Peyer's patch (tissue), 4 donors: ENCODE results near the gene STYX. TPM values are rescaled to one million over a fixed set of nuclear protein-coding genes. Genes with fewer than 3 reads are reported as not detected.

ENCODE experiments used
- DNase-seq, 3 donors: peaks; one replicate each; pipeline ENCODE4 v3.0.0-alpha.2; 2017 to 2019
- H3K27ac ChIP-seq, 4 donors: fragments of 200-600 bp; sonication (generic); one replicate each; pipeline ENCODE4 v1.5.1; 2016 to 2019
- H3K27me3 ChIP-seq, 2 donors: fragments of 200-600 bp; sonication (generic); one replicate each; pipeline ENCODE4 v1.5.1; 2019
- H3K36me3 ChIP-seq, 3 donors: fragments of 200-600 bp; sonication (generic); one replicate each; pipeline ENCODE4 v1.5.1; 2016 to 2019
- H3K4me1 ChIP-seq, 4 donors: fragments of 200-600 bp; sonication (generic); one replicate each; pipeline ENCODE4 v1.5.1; 2016 to 2019
- H3K4me3 ChIP-seq, 4 donors: fragments of 200-600 bp; sonication (generic); 1 replicate in 3 of 4; 2 replicates in 1 of 4; pipeline ENCODE4 v1.5.1; 2016 to 2019; ENCODE audit warnings: mild to moderate bottlenecking in 1 of 4
- H3K9me3 ChIP-seq, 4 donors: fragments of 200-600 bp; sonication (generic); one replicate each; pipeline ENCODE4 v1.5.1; 2016 to 2019; ENCODE audit warnings: mild to moderate bottlenecking in 1 of 4
- CTCF ChIP-seq, 6 experiments: fragments of 450-650 bp in 4 of 6; fragments of 200-600 bp in 2 of 6; sonication (generic) in 1 of 6; IDR thresholded peaks; one replicate each; pipeline ENCODE4 v1.5.1; 2017 to 2019; ENCODE audit warnings: antibody characterized with exemption in 6 of 6, mild to moderate bottlenecking in 3 of 6, moderate library complexity in 1 of 6
- POLR2A ChIP-seq, 2 donors: fragments of 450-650 bp; IDR thresholded peaks; one replicate each; pipeline ENCODE4 v1.5.1; 2017; ENCODE audit warnings: antibody characterized with exemption in 2 of 2, mild to moderate bottlenecking in 2 of 2, moderate library complexity in 2 of 2
- total RNA-seq, 4 donors: library from RNA; depleted of rRNA; stranded (reverse); fragments of >200 nt; gene quantifications; one replicate each; pipeline ENCODE4 v1.1.0, GENCODE V29; 2016

STYX gene
- total RNA-seq, 4 donors from 2014 or later = 8.8 to 10.7 (median 9.9) TPM

GRCh38 chr14:52767058-52767833 lies 37.3 kb downstream of the STYX start:
- Histone ChIP-seq H3K9me3 (no peaks in the 10 kb centered on the region), H3K4me3 (no peak overlapping the region), H3K27me3 (no peaks in the 10 kb centered on the region), H3K4me1 (no peaks in the 10 kb centered on the region), H3K27ac (no peak overlapping the region), H3K36me3 (peaks cover 0 to 59% (median 0%) of the 10 kb centered on the region in 3 donors)
- no peak for DNase-seq
- TF ChIP-seq CTCF (IDR thresholded peaks at IDR 0.05) = no peak
- no peak for TF ChIP-seq POLR2A (IDR thresholded peaks at IDR 0.05)

- no peak for DNase-seq
- no peak overlapping the region for H3K27ac ChIP-seq
- no peak overlapping the region for H3K4me3 ChIP-seq
- H3K9me3 ChIP-seq = no peaks in the 10 kb centered on the region
- no peaks in the 10 kb centered on the region for H3K27me3 ChIP-seq
- H3K36me3 ChIP-seq = peaks cover 0 to 62% (median 0%) of the 10 kb centered on the region in 3 donors
- H3K4me1 ChIP-seq = no peaks in the 10 kb centered on the region
- no peak for TF ChIP-seq POLR2A (IDR thresholded peaks at IDR 0.05)
- TF ChIP-seq CTCF (IDR thresholded peaks at IDR 0.05) = no peak
Observed at GRCh38 chr14:52769887-52770286, 39.9 kb downstream of the STYX start.

GRCh38 chr14:52776816-52777215 lies 46.9 kb downstream of the STYX start:
- no peak for DNase-seq
- no peak for TF ChIP-seq POLR2A (IDR thresholded peaks at IDR 0.05)
- no peak for TF ChIP-seq CTCF (IDR thresholded peaks at IDR 0.05)
- Histone ChIP-seq H3K4me1 (no peaks in the 10 kb centered on the region), H3K27ac (no peak overlapping the region), H3K36me3 (peaks cover 0 to 52% (median 0%) of the 10 kb centered on the region in 3 donors), H3K4me3 (no peak overlapping the region), H3K9me3 (no peaks in the 10 kb centered on the region), H3K27me3 (no peaks in the 10 kb centered on the region)

- TF ChIP-seq CTCF (IDR thresholded peaks at IDR 0.05) (no peak), POLR2A (IDR thresholded peaks at IDR 0.05) (no peak)
- H3K9me3 ChIP-seq = no peaks in the 10 kb centered on the region
- H3K27me3 ChIP-seq = no peaks in the 10 kb centered on the region
- H3K4me3 ChIP-seq = no peak overlapping the region
- no peak for DNase-seq
- no peaks in the 10 kb centered on the region for H3K4me1 ChIP-seq
- H3K27ac ChIP-seq = no peak overlapping the region
- peaks cover 0 to 45% (median 0%) of the 10 kb centered on the region in 3 donors for H3K36me3 ChIP-seq
Observed at GRCh38 chr14:52778702-52779101, 48.7 kb downstream of the STYX start.

GRCh38 chr14:52780893-52781292 lies 50.9 kb downstream of the STYX start:
- H3K27ac ChIP-seq = no peak overlapping the region
- H3K4me1 ChIP-seq = no peaks in the 10 kb centered on the region
- no peak for TF ChIP-seq POLR2A (IDR thresholded peaks at IDR 0.05)
- no peak for TF ChIP-seq CTCF (IDR thresholded peaks at IDR 0.05)
- no peaks in the 10 kb centered on the region for H3K9me3 ChIP-seq
- no peak overlapping the region for H3K4me3 ChIP-seq
- no peaks in the 10 kb centered on the region for H3K27me3 ChIP-seq
- peaks cover 0 to 35% (median 0%) of the 10 kb centered on the region in 3 donors for H3K36me3 ChIP-seq
- DNase-seq = no peak
